WTC11 (cell line): ENCODE data around the gene ZFAND5. TPM values are rescaled to one million over a fixed set of nuclear protein-coding genes. Genes with fewer than 3 reads are reported as not detected.

Experiments used
- ATAC-seq: fragments of 200-7000 bp; cut with Tn5 transposase; 2 replicates; pipeline ENCODE4 v1.10.0; 2021; ENCODE audit warnings: mild to moderate bottlenecking, moderate library complexity
- CTCF ChIA-PET: fragments of 300-600 bp; sonication (Branson Sonifier 250); formaldehyde crosslinking; loops from one replicate; lab custom pipeline; 2021; ENCODE audit warnings: antibody characterized with exemption; lab: Charles Lee
- POLR2A ChIA-PET: fragments of 350-600 bp; sonication (Branson Sonifier 250); formaldehyde crosslinking; loops from one replicate; lab custom pipeline; 2021; ENCODE audit warnings: antibody characterized with exemption; lab: Charles Lee
- DNase-seq: peaks from one replicate; pipeline ENCODE4 v3.0.0; 2021; ENCODE audit warnings: low spot score
- H3K27ac Mint-ChIP-seq: 2 replicates; pipeline ENCODE4 v1.8.0; 2021; ENCODE audit warnings: mixed read lengths
- H3K27me3 Mint-ChIP-seq: 2 replicates; pipeline ENCODE4 v1.8.0; 2021; ENCODE audit warnings: low read depth, mild to moderate bottlenecking, moderate library complexity, mixed read lengths
- H3K36me3 Mint-ChIP-seq: 2 replicates; pipeline ENCODE4 v1.8.0; 2021; ENCODE audit warnings: mixed read lengths
- H3K4me1 Mint-ChIP-seq: 2 replicates; pipeline ENCODE4 v1.8.0; 2022; ENCODE audit warnings: mixed read lengths
- H3K4me3 Mint-ChIP-seq: 2 replicates; pipeline ENCODE4 v1.8.0; 2021; ENCODE audit warnings: mild to moderate bottlenecking, moderate library complexity, mixed read lengths
- H3K9me3 Mint-ChIP-seq: 2 replicates; pipeline ENCODE4 v1.8.0; 2021; ENCODE audit warnings: mixed read lengths
- ARID4B ChIP-seq: sonication (generic); formaldehyde crosslinking; IDR thresholded peaks from 2 replicates; pipeline ENCODE4 v1.8.0; 2023; ENCODE audit warnings: missing genetic modification reagents, mild to moderate bottlenecking, borderline replicate concordance
- CDX4 ChIP-seq: fragments of 250-450 bp; sonication (Bioruptor Pico); IDR thresholded peaks from 2 replicates; pipeline ENCODE4 v1.9.0; 2021; ENCODE audit warnings: moderate library complexity, mild to moderate bottlenecking, inconsistent platforms, borderline replicate concordance
- E2F5 ChIP-seq: sonication (generic); formaldehyde crosslinking; IDR thresholded peaks from 2 replicates; pipeline ENCODE4 v1.8.1; 2022; ENCODE audit warnings: mild to moderate bottlenecking, moderate library complexity, missing genetic modification reagents
- ELF4 ChIP-seq: sonication (generic); formaldehyde crosslinking; IDR thresholded peaks from 2 replicates; pipeline ENCODE4 v1.8.1; 2022; ENCODE audit warnings: low read depth, mild to moderate bottlenecking, moderate library complexity, missing genetic modification reagents
- FOXK1 ChIP-seq: sonication (generic); formaldehyde crosslinking; IDR thresholded peaks from 2 replicates; pipeline ENCODE4 v1.8.0; 2022; ENCODE audit warnings: mild to moderate bottlenecking, moderate library complexity, missing genetic modification reagents
- GABPB1 ChIP-seq: sonication (generic); formaldehyde crosslinking; IDR thresholded peaks from 2 replicates; pipeline ENCODE4 v1.8.1; 2023; ENCODE audit warnings: mild to moderate bottlenecking, missing genetic modification reagents
- GTF2I ChIP-seq: fragments of 250-450 bp; sonication (Bioruptor Pico); conservative IDR thresholded peaks from 2 replicates; pipeline ENCODE4 v1.4.0; 2021; ENCODE audit warnings: mild to moderate bottlenecking
- JAZF1 ChIP-seq: fragments of 250-450 bp; sonication (Bioruptor Pico); IDR thresholded peaks from 2 replicates; pipeline ENCODE4 v1.9.0; 2021; ENCODE audit warnings: moderate library complexity, mild to moderate bottlenecking, inconsistent platforms
- KAT7 ChIP-seq: sonication (generic); formaldehyde crosslinking; IDR thresholded peaks from 2 replicates; pipeline ENCODE4 v1.8.1; 2023; ENCODE audit warnings: missing genetic modification reagents, mild to moderate bottlenecking, borderline replicate concordance
- MLX ChIP-seq: sonication (generic); formaldehyde crosslinking; IDR thresholded peaks from 2 replicates; pipeline ENCODE4 v1.8.1; 2023; ENCODE audit warnings: mild to moderate bottlenecking, missing genetic modification reagents, moderate library complexity
- MXD4 ChIP-seq: fragments of 250-450 bp; sonication (Bioruptor Pico); IDR thresholded peaks from 2 replicates; pipeline ENCODE4 v1.8.0; 2021; ENCODE audit warnings: mild to moderate bottlenecking, moderate library complexity, borderline replicate concordance
- MYBL2 ChIP-seq: sonication (generic); formaldehyde crosslinking; IDR thresholded peaks from 2 replicates; pipeline ENCODE4 v1.8.1; 2023; ENCODE audit warnings: mild to moderate bottlenecking, moderate library complexity, missing genetic modification reagents
- PREB ChIP-seq: sonication (generic); formaldehyde crosslinking; IDR thresholded peaks from 2 replicates; pipeline ENCODE4 v1.8.1; 2022; ENCODE audit warnings: mild to moderate bottlenecking, missing genetic modification reagents, moderate library complexity, borderline replicate concordance
- ZBTB43 ChIP-seq: sonication (generic); formaldehyde crosslinking; IDR thresholded peaks from 2 replicates; pipeline ENCODE4 v1.8.1; 2023; ENCODE audit warnings: mild to moderate bottlenecking, missing genetic modification reagents
- ZNF121 ChIP-seq: sonication (generic); formaldehyde crosslinking; IDR thresholded peaks from 2 replicates; pipeline ENCODE4 v1.8.0; 2023; ENCODE audit warnings: missing genetic modification reagents
- ZNF219 ChIP-seq: sonication (generic); formaldehyde crosslinking; IDR thresholded peaks from 2 replicates; pipeline ENCODE4 v1.8.0; 2023; ENCODE audit warnings: missing genetic modification reagents, mild to moderate bottlenecking, borderline replicate concordance
- ZNF416 ChIP-seq: fragments of 250-450 bp; sonication (Bioruptor Pico); IDR thresholded peaks from 2 replicates; pipeline ENCODE4 v1.9.0; 2021; ENCODE audit warnings: mild to moderate bottlenecking, inconsistent platforms
- total RNA-seq: library from RNA; stranded (reverse); gene quantifications from 3 replicates; pipeline ENCODE4 v1.2.3, GENCODE V29; 2021

The ZFAND5 gene
- total RNA-seq, 1 experiment from 2014 or later, result 137 TPM

- no peak overlapping the region for H3K4me3 Mint-ChIP-seq
- no peaks in the 10 kb centered on the region for H3K36me3 Mint-ChIP-seq
- peaks cover 23% of the 10 kb centered on the region for H3K4me1 Mint-ChIP-seq
- ChIA-PET CTCF (no interaction called here), POLR2A (interaction anchor here (1.6 kb wide), 1 partner anchor 31 kb away, joined by 3 read pairs; the partner anchor contains the start of gene ZFAND5)
- H3K27me3 Mint-ChIP-seq, result no peaks in the 10 kb centered on the region
- DNase-seq (no peak), ATAC-seq (no peak)
- peak overlapping the region; percentile 82 for H3K27ac Mint-ChIP-seq
- H3K9me3 Mint-ChIP-seq, result peaks cover under 1% of the 10 kb centered on the region
- TF ChIP-seq JAZF1 (no peak), GABPB1 (0 out of 2 replicates have a peak, but pooled peaks have one; percentile 12), ZNF416 (CRISPR knock-in tag) (no peak)
- TF ChIP-seq, all 79 proteins: peak for 1
Observed at GRCh38 chr9:72396247-72397091, 31.5 kb upstream of the ZFAND5 start.

GRCh38 chr9:72394066-72394465 lies 29.1 kb upstream of the ZFAND5 start:
- H3K36me3 Mint-ChIP-seq, result no peaks in the 10 kb centered on the region; the same call in 1 of the 2 replicates
- H3K4me1 Mint-ChIP-seq, result peaks cover 16% of the 10 kb centered on the region
- ChIA-PET CTCF (interaction anchor here (1.2 kb wide), 1 partner anchor 113 kb away, joined by 3 read pairs; no protein-coding TSS in a partner anchor), POLR2A (no interaction called here)
- H3K27ac Mint-ChIP-seq, result no peak overlapping the region
- DNase-seq (no peak), ATAC-seq (no peak)
- peaks cover 18% of the 10 kb centered on the region for H3K9me3 Mint-ChIP-seq
- no peak for TF ChIP-seq CDX4 (CRISPR knock-in tag)
- no peak for TF ChIP-seq ZNF219
- no peaks in the 10 kb centered on the region for H3K27me3 Mint-ChIP-seq
- no peak overlapping the region for H3K4me3 Mint-ChIP-seq

- H3K36me3 Mint-ChIP-seq, result no peaks in the 10 kb centered on the region; the same call in 1 of the 2 replicates
- no peak for ATAC-seq
- POLR2A ChIA-PET, result interaction anchor here (0.7 kb wide), 1 partner anchor 49 kb away, joined by 3 read pairs; no protein-coding TSS in a partner anchor
- no peak overlapping the region for H3K4me3 Mint-ChIP-seq
- no peak for DNase-seq
- no peak for TF ChIP-seq GTF2I (CRISPR knock-in tag)
- no peak for TF ChIP-seq GABPB1
- TF ChIP-seq FOXK1 (CRISPR knock-in tag), result no peak
- no peak for TF ChIP-seq MLX (CRISPR knock-in tag)
- TF ChIP-seq ZNF121 (CRISPR knock-in tag), result no peak
- TF ChIP-seq MYBL2, result no peak
- H3K27me3 Mint-ChIP-seq, result no peaks in the 10 kb centered on the region
- CTCF ChIA-PET, result interaction anchor here (0.7 kb wide), 1 partner anchor 16 kb away, joined by 3 read pairs; no protein-coding TSS in a partner anchor
- H3K4me1 Mint-ChIP-seq, result peaks cover 5% of the 10 kb centered on the region; the same call in 1 of the 2 replicates
- peaks cover 18% of the 10 kb centered on the region for H3K9me3 Mint-ChIP-seq
- no peak overlapping the region for H3K27ac Mint-ChIP-seq
Observed at GRCh38 chr9:72390907-72391306, 25.9 kb upstream of the ZFAND5 start.

- H3K4me1 Mint-ChIP-seq, result no peaks in the 10 kb centered on the region
- ChIA-PET CTCF (no interaction called here), POLR2A (interaction anchor here (1.1 kb wide), 1 partner anchor 21 kb away, joined by 3 read pairs; the partner anchor contains the start of gene ZFAND5)
- no peak for ATAC-seq
- H3K27me3 Mint-ChIP-seq, result no peaks in the 10 kb centered on the region
- DNase-seq, result no peak
- H3K27ac Mint-ChIP-seq, result no peak overlapping the region
- peaks cover 14% of the 10 kb centered on the region for H3K9me3 Mint-ChIP-seq
- no peak overlapping the region for H3K4me3 Mint-ChIP-seq
- H3K36me3 Mint-ChIP-seq, result no peaks in the 10 kb centered on the region; the same call in 1 of the 2 replicates
- TF ChIP-seq KAT7 (CRISPR knock-in tag) (no peak), ZBTB43 (CRISPR knock-in tag) (no peak), ARID4B (CRISPR knock-in tag) (no peak), PREB (CRISPR knock-in tag) (no peak), E2F5 (CRISPR knock-in tag) (no peak), ELF4 (CRISPR knock-in tag) (no peak), MXD4 (CRISPR knock-in tag) (no peak)
Observed at GRCh38 chr9:72386186-72386585, 21.2 kb upstream of the ZFAND5 start.
